ENCODE data around the gene FAM20C. TPM values are rescaled to one million over a fixed set of nuclear protein-coding genes. Genes with fewer than 3 reads are reported as not detected.

The FAM20C gene
- total RNA-seq, 2 donors from 2014 or later = 33.5 to 53.5 TPM

- Histone ChIP-seq H3K4me1 (ENCODE audit: control insufficient read depth, insufficient read depth, low read length) (no peaks in the 10 kb centered on the region), H3K36me3 (ENCODE audit: control insufficient read depth, insufficient read depth, low read length) (no peaks in the 10 kb centered on the region), H3K9me3 (ENCODE audit: control insufficient read depth, low read length) (no peaks in the 10 kb centered on the region), H3K9ac (ENCODE audit: extremely low read depth, low read length, poor library complexity, severe bottlenecking) (no peak overlapping the region), H3K27me3 (ENCODE audit: control insufficient read depth, insufficient read depth, low read length, poor library complexity, severe bottlenecking) (no peaks in the 10 kb centered on the region), H3K4me3 (ENCODE audit: low read length) (no peak overlapping the region), H3K27ac (ENCODE audit: low read depth, low read length) (no peak overlapping the region)
- Mint-ChIP-seq H3K36me3 (ENCODE audit: low read depth) (peaks cover 4% of the 10 kb centered on the region), H3K27ac (no peak overlapping the region), H3K4me1 (no peaks in the 10 kb centered on the region), H3K27me3 (ENCODE audit: insufficient read depth) (no peaks in the 10 kb centered on the region), H3K9me3 (no peaks in the 10 kb centered on the region), H3K4me3 (no peak overlapping the region)
- WGBS, 2 experiments (ENCODE audit: insufficient coverage in 1 of 2, insufficient read length in 1 of 2) = 93 to 94% methylated on average over 7 to 16 of the region's 16 CpGs
- TF ChIP-seq CTCF (conservative IDR thresholded peaks at IDR 0.05) = no peak
- DNase-seq = no peak
Observed at GRCh38 chr7:227926-228325, 35.6 kb downstream of the FAM20C start.

- Mint-ChIP-seq H3K9me3 (no peaks in the 10 kb centered on the region), H3K27ac (no peak overlapping the region), H3K36me3 (ENCODE audit: low read depth) (peaks cover 7% of the 10 kb centered on the region), H3K27me3 (ENCODE audit: insufficient read depth) (no peaks in the 10 kb centered on the region), H3K4me3 (no peak overlapping the region), H3K4me1 (no peaks in the 10 kb centered on the region)
- no peak for TF ChIP-seq CTCF (conservative IDR thresholded peaks at IDR 0.05)
- Histone ChIP-seq H3K36me3 (ENCODE audit: control insufficient read depth, insufficient read depth, low read length) (no peaks in the 10 kb centered on the region), H3K27me3 (ENCODE audit: control insufficient read depth, insufficient read depth, low read length, poor library complexity, severe bottlenecking) (no peaks in the 10 kb centered on the region), H3K4me1 (ENCODE audit: control insufficient read depth, insufficient read depth, low read length) (no peaks in the 10 kb centered on the region), H3K27ac (ENCODE audit: low read depth, low read length) (no peak overlapping the region), H3K4me3 (ENCODE audit: low read length) (no peak overlapping the region), H3K9me3 (ENCODE audit: control insufficient read depth, low read length) (no peaks in the 10 kb centered on the region), H3K9ac (ENCODE audit: extremely low read depth, low read length, poor library complexity, severe bottlenecking) (no peak overlapping the region)
- no peak for DNase-seq
- 94 to 95% methylated on average over 8 to 12 of the region's 12 CpGs for WGBS, 2 experiments (ENCODE audit: insufficient coverage in 1 of 2, insufficient read length in 1 of 2)
Observed at GRCh38 chr7:228610-229009, 36.2 kb downstream of the FAM20C start.

GRCh38 chr7:229184-229964, 37.0 kb downstream of the FAM20C start:
- Mint-ChIP-seq H3K36me3 (ENCODE audit: low read depth) (peaks cover 7% of the 10 kb centered on the region), H3K4me3 (no peak overlapping the region), H3K9me3 (no peaks in the 10 kb centered on the region), H3K27me3 (ENCODE audit: insufficient read depth) (no peaks in the 10 kb centered on the region), H3K4me1 (no peaks in the 10 kb centered on the region), H3K27ac (no peak overlapping the region)
- 91 to 94% methylated on average over 24 to 29 of the region's 29 CpGs for WGBS, 2 experiments (ENCODE audit: insufficient coverage in 1 of 2, insufficient read length in 1 of 2)
- H3K27ac ChIP-seq (ENCODE audit: low read depth, low read length) = no peak overlapping the region
- H3K27me3 ChIP-seq (ENCODE audit: control insufficient read depth, insufficient read depth, low read length, poor library complexity, severe bottlenecking) = no peaks in the 10 kb centered on the region
- H3K9me3 ChIP-seq (ENCODE audit: control insufficient read depth, low read length) = no peaks in the 10 kb centered on the region
- no peak overlapping the region for H3K4me3 ChIP-seq (ENCODE audit: low read length)
- no peak for DNase-seq
- no peak for TF ChIP-seq CTCF (conservative IDR thresholded peaks at IDR 0.05)
- no peaks in the 10 kb centered on the region for H3K36me3 ChIP-seq (ENCODE audit: control insufficient read depth, insufficient read depth, low read length)
- no peaks in the 10 kb centered on the region for H3K4me1 ChIP-seq (ENCODE audit: control insufficient read depth, insufficient read depth, low read length)
- no peak overlapping the region for H3K9ac ChIP-seq (ENCODE audit: extremely low read depth, low read length, poor library complexity, severe bottlenecking)

Measured in endodermal cell (in vitro differentiated cells).